SK-N-DZ (cell line): Measurements from ENCODE around the gene GMDS.
A peak's percentile ranks its signal among the peaks of the same experiment; 100 is the strongest.
"Not testable (repeated sequence)": the region's sequence is repeated elsewhere in the genome, so short reads cannot be mapped to it uniquely, and the experiment has no call there.

ENCODE experiments used
- DNase-seq: peaks from one replicate; pipeline ENCODE4 v3.0.0-alpha.2; 2015; ENCODE audit warnings: low spot score

Gene GMDS

GRCh38 chr6:1715336-1715735 is 530.1 kb downstream of the GMDS start:
- no peak for DNase-seq

GRCh38 chr6:1714654-1715053 is 530.8 kb downstream of the GMDS start:
- no peak for DNase-seq

- DNase-seq, result no peak
Observed at GRCh38 chr6:1713016-1713600, 532.3 kb downstream of the GMDS start.

GRCh38 chr6:1712451-1712850 is 533.0 kb downstream of the GMDS start:
- DNase-seq, result no peak

DNA sequence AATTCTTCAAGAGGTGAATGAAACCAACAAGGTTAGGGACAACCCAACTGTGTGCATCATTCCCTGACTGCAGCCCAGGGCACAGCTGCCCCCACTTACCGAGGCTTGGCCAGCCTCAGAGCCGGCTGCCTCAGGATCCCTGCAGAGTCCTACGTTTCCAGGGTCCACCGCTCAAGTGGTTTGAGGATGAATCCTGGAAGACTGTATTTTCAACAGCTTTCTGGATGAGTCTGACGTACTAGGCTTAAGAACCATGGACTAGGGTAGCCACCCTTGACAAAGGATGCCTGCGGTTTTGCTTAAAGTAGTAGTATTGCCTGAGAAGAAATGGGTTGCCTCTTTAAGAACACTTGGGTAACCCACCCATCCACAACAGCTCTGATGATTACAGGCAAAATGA is 534.3 kb downstream of the GMDS start:
- no peak for DNase-seq

GRCh38 chr6:1709234-1709641 is 536.2 kb downstream of the GMDS start:
- DNase-seq, result no peak

GRCh38 chr6:1708820-1709219 is 536.6 kb downstream of the GMDS start:
- no peak for DNase-seq

GRCh38 chr6:1708122-1708521 is 537.3 kb downstream of the GMDS start:
- no peak for DNase-seq

- no peak for DNase-seq
Observed at GRCh38 chr6:1705630-1706029, 539.8 kb downstream of the GMDS start.

DNA sequence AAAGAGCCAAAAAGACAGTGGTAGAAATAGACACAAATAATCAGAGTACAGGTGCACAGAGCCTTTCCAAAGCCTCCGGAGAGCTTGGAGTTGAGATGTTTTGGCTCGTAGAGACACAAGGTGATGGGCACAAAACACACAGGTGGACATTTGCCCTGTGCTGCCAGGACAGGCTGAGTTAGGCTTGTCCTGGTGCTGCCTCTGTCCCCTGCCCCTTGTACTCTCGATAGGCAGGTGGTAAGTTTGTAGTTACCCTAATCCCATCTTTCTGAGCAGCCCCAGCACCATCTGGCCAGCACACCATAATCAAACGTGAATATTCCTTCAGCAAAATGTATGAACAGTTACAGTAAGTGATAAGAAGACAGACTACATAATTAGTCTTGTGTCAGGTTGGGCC is 540.2 kb downstream of the GMDS start:
- DNase-seq, result no peak

DNA sequence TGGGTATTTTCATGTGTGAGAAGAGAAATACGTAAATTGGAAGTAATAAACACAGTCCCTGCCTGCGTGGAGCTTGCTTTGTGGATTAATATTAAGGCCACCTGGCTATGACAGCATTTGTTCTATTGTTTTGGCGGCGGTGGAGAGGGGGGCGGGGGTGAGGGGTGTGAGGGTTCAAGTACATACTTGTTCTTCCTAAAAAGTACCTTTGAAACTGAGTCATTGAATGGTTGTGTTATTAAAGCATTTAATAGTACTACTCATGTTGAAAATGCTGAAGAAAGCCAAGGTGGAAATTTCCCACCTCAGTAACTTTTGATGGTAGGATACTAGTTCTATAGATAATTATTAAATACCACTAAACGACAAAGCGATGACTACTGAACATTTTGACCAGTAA is 540.7 kb downstream of the GMDS start:
- DNase-seq, result no peak

DNA sequence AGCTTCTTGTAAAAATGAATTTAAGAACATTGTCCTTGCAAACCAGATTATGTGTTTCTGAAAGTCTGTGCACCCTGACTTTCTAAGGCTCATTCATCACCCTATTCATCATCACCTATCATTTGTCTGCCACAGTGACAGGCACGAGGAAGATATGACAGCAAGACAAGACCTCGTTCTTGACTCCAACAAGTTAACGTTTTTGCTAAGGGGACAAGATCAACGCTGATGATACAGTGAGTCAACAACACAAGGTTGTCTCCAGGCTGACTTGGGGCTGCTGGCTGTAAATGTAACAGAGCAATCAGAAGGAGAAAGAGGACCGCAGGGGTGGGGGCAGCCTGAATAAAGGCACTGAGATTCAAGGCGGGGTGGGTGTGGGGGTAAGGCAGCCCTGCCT is 541.5 kb downstream of the GMDS start:
- DNase-seq, result no peak

GRCh38 chr6:1703091-1703855 is 542.1 kb downstream of the GMDS start:
- DNase-seq, result no peak

GRCh38 chr6:1702580-1703051 is 542.8 kb downstream of the GMDS start:
- peak; percentile 18 for DNase-seq

DNA sequence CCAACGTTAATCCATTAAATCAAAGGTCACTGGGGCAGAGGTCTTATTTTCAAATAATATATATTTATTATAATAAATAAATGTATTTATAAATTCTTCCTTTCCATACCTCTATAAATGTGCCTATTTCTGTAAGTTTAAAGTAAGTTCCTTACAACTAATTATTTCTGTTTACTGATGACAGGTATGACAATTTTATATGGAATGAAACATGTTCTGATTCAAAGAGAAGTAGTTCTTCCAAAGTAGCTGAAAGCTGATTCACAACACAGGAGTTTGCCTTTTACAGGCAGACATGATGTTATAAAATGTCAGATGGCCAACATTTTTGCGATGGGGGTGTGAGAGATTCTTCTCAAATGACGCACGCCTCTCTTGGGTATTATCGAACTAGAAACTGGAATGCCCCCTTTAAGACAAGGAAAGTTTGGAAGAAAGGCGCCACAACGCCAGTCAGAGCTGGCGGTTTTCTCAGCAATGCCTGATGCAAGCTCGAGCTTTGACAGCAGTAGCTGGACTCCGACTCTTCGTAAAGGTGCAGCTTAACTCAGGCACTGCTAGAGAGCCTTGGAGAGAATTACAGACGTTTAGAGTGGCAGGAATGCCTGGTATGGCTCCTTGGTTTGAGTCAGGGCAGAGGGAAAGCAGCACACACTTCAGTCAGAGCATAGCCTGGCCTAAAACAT is 543.6 kb downstream of the GMDS start:
- DNase-seq, result no peak

- peak; percentile 18 for DNase-seq
Observed at GRCh38 chr6:1700278-1700967, 545.0 kb downstream of the GMDS start.

- DNase-seq, result no peak
Observed at GRCh38 chr6:1698527-1698926, 546.9 kb downstream of the GMDS start.

GRCh38 chr6:1697688-1698351 is 547.6 kb downstream of the GMDS start:
- no peak for DNase-seq

GRCh38 chr6:1696463-1696850 is 548.9 kb downstream of the GMDS start:
- no peak for DNase-seq

DNA sequence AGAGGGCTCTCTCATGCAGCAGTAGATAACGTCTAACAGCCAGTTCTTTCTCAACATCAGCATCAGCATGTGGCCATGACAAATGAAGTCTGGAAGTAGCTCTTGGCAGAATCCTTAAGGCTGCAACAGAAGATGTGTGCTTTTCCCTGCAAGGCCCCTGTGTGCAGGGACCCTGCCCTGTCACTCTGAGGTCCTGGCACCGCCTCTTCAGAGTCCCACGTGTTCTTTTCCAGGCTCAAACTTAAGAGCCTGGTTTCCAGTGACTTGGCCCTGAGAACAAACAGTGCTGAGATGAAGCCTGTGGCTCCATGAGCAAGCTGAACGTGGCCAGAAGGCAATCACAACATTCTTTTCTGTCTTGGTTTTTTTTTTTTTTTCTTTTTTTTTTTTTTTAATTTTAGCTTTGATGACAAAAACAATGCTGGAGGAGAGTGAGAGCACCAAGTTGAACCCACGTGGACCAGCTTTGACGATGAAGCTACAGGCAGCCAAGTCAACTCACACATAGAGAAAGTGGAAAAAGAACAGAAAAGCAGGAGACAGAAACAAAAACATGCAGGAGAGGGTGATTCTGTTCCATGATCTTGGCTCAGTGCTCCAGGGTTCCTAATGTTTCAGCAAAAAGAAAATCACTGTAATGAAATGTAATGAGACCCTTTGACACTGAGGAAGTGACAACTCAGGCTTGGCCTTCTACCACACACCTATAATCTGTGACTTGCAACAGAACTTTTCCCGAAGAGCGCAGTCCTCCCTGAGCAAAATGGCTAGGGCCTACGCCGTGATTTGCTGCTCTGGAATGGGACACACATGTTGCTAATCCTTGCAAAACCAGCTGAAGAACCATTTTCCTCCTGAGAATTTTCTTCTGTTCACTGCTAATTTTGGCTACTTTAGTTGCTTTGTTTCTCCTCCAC is 549.6 kb downstream of the GMDS start:
- peak; percentile 77 for DNase-seq

DNA sequence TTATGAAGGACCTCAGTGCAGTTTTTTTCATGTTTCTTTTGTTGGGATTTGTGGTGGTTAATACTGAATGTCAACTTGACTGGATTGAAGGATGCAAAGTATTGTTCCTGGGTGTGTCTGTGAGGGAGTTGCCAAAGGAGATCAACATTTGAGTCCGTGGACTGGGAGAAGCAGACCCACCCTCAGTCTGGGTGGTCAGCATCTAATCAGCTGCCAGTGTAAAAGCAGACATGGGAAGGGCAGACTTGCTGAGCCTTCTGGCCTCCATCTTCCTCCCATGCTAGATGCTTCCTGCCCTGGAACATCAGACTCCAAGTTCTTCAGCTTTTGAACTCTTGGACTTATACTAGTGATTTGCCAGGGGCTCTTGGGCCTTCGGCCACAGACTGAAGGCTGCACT is 553.6 kb downstream of the GMDS start:
- not testable (repeated sequence) for DNase-seq
